Activated CD4-positive, alpha-beta T cell treated with anti-CD3 and anti-CD28 coated beads, Interleukin-2, amount 10 ng/mL, durations not matched to agents 24 days and 14 days (primary cell): ENCODE data around the gene RPS6KC1. TPM values are rescaled to one million over a fixed set of nuclear protein-coding genes. Genes with fewer than 3 reads are reported as not detected.

ENCODE experiments used
- DNase-seq: peaks from one replicate; pipeline ENCODE4 v3.0.0; 2022
- H3K27ac Mint-ChIP-seq: one replicate; pipeline ENCODE4 v1.8.0; 2022; ENCODE audit warnings: mild to moderate bottlenecking, mixed read lengths
- H3K27me3 Mint-ChIP-seq: one replicate; pipeline ENCODE4 v1.8.0; 2022; ENCODE audit warnings: mixed read lengths
- H3K36me3 Mint-ChIP-seq: one replicate; pipeline ENCODE4 v1.8.0; 2022; ENCODE audit warnings: low read depth, mild to moderate bottlenecking, mixed read lengths
- H3K4me1 Mint-ChIP-seq: one replicate; pipeline ENCODE4 v1.8.0; 2021; ENCODE audit warnings: mixed read lengths
- H3K4me3 Mint-ChIP-seq: one replicate; pipeline ENCODE4 v1.8.0; 2022; ENCODE audit warnings: mild to moderate bottlenecking, moderate library complexity, mixed read lengths
- H3K9me3 Mint-ChIP-seq: one replicate; pipeline ENCODE4 v1.8.0; 2021; ENCODE audit warnings: mixed read lengths
- intact Hi-C: fragments of 100-400 bp; cut with micrococcal nuclease; formaldehyde crosslinking; loops from one replicate; pipeline ENCODE4 v1.15.1; 2023
- total RNA-seq: library from RNA; stranded (reverse); gene quantifications from 2 replicates; pipeline ENCODE4 v1.2.3, GENCODE V29; 2022

Gene RPS6KC1
- total RNA-seq, 1 donor from 2014 or later, result 7.5 TPM

GRCh38 chr1:213162338-213162737, 111.3 kb downstream of the RPS6KC1 start:
- DNase-seq, result no peak
- no peaks in the 10 kb centered on the region for H3K4me1 Mint-ChIP-seq
- no peak overlapping the region for H3K4me3 Mint-ChIP-seq
- H3K9me3 Mint-ChIP-seq, result no peaks in the 10 kb centered on the region
- peaks cover 5% of the 10 kb centered on the region for H3K36me3 Mint-ChIP-seq
- H3K27ac Mint-ChIP-seq, result no peak overlapping the region
- H3K27me3 Mint-ChIP-seq, result no peaks in the 10 kb centered on the region
- intact Hi-C loops, result no loop called here

- Mint-ChIP-seq H3K9me3 (no peaks in the 10 kb centered on the region), H3K27me3 (no peaks in the 10 kb centered on the region), H3K36me3 (peaks cover 5% of the 10 kb centered on the region), H3K27ac (no peak overlapping the region), H3K4me1 (no peaks in the 10 kb centered on the region), H3K4me3 (no peak overlapping the region)
- no peak for DNase-seq
- intact Hi-C loops, result no loop called here
These were observed 111.8 kb downstream of the RPS6KC1 start for GRCh38 chr1:213162862-213163261.

- H3K9me3 Mint-ChIP-seq, result no peaks in the 10 kb centered on the region
- H3K4me1 Mint-ChIP-seq, result no peaks in the 10 kb centered on the region
- H3K36me3 Mint-ChIP-seq, result peaks cover 5% of the 10 kb centered on the region
- no peak overlapping the region for H3K27ac Mint-ChIP-seq
- DNase-seq, result no peak
- H3K4me3 Mint-ChIP-seq, result no peak overlapping the region
- intact Hi-C loops, result no loop called here
- H3K27me3 Mint-ChIP-seq, result no peaks in the 10 kb centered on the region
These were observed 112.3 kb downstream of the RPS6KC1 start for GRCh38 chr1:213163278-213163711.

GRCh38 chr1:213164561-213164960, 113.5 kb downstream of the RPS6KC1 start:
- H3K27ac Mint-ChIP-seq, result no peak overlapping the region
- no peaks in the 10 kb centered on the region for H3K9me3 Mint-ChIP-seq
- intact Hi-C loops, result no loop called here
- DNase-seq, result no peak
- H3K27me3 Mint-ChIP-seq, result no peaks in the 10 kb centered on the region
- H3K4me3 Mint-ChIP-seq, result no peak overlapping the region
- peaks cover 5% of the 10 kb centered on the region for H3K36me3 Mint-ChIP-seq
- H3K4me1 Mint-ChIP-seq, result no peaks in the 10 kb centered on the region

GRCh38 chr1:213166852-213167251, 115.8 kb downstream of the RPS6KC1 start:
- Mint-ChIP-seq H3K27ac (no peak overlapping the region), H3K4me3 (no peak overlapping the region), H3K27me3 (no peaks in the 10 kb centered on the region), H3K36me3 (no peaks in the 10 kb centered on the region), H3K9me3 (no peaks in the 10 kb centered on the region), H3K4me1 (no peaks in the 10 kb centered on the region)
- intact Hi-C loops, result no loop called here
- no peak for DNase-seq

- H3K27ac Mint-ChIP-seq, result no peak overlapping the region
- H3K9me3 Mint-ChIP-seq, result no peaks in the 10 kb centered on the region
- H3K27me3 Mint-ChIP-seq, result no peaks in the 10 kb centered on the region
- peaks cover 4% of the 10 kb centered on the region for H3K4me1 Mint-ChIP-seq
- no peak overlapping the region for H3K4me3 Mint-ChIP-seq
- intact Hi-C loops, result no loop called here
- no peak for DNase-seq
- H3K36me3 Mint-ChIP-seq, result peaks cover 4% of the 10 kb centered on the region
These were observed 120.7 kb downstream of the RPS6KC1 start for GRCh38 chr1:213171711-213172110.

GRCh38 chr1:213176341-213176740, 125.3 kb downstream of the RPS6KC1 start:
- DNase-seq, result no peak
- intact Hi-C loops, result no loop called here
- Mint-ChIP-seq H3K36me3 (peaks cover 4% of the 10 kb centered on the region), H3K27ac (peak overlapping the region; percentile 19), H3K4me1 (peaks cover 4% of the 10 kb centered on the region), H3K9me3 (peaks cover 3% of the 10 kb centered on the region), H3K27me3 (no peaks in the 10 kb centered on the region), H3K4me3 (no peak overlapping the region)

- peaks cover 11% of the 10 kb centered on the region for H3K9me3 Mint-ChIP-seq
- intact Hi-C loops, result no loop called here
- H3K27ac Mint-ChIP-seq, result no peak overlapping the region
- no peaks in the 10 kb centered on the region for H3K27me3 Mint-ChIP-seq
- H3K4me3 Mint-ChIP-seq, result no peak overlapping the region
- peaks cover 4% of the 10 kb centered on the region for H3K4me1 Mint-ChIP-seq
- peaks cover 9% of the 10 kb centered on the region for H3K36me3 Mint-ChIP-seq
- no peak for DNase-seq
These were observed 128.7 kb downstream of the RPS6KC1 start for GRCh38 chr1:213179784-213180183.

- Mint-ChIP-seq H3K27me3 (no peaks in the 10 kb centered on the region), H3K4me1 (peaks cover 4% of the 10 kb centered on the region), H3K4me3 (no peak overlapping the region), H3K36me3 (peaks cover 16% of the 10 kb centered on the region), H3K9me3 (peaks cover 18% of the 10 kb centered on the region), H3K27ac (no peak overlapping the region)
- DNase-seq, result no peak
- intact Hi-C loops, result no loop called here
These were observed 129.8 kb downstream of the RPS6KC1 start for GRCh38 chr1:213180833-213181232.

- peaks cover 27% of the 10 kb centered on the region for H3K9me3 Mint-ChIP-seq
- no peaks in the 10 kb centered on the region for H3K4me1 Mint-ChIP-seq
- H3K36me3 Mint-ChIP-seq, result peaks cover 22% of the 10 kb centered on the region
- no peak overlapping the region for H3K4me3 Mint-ChIP-seq
- H3K27me3 Mint-ChIP-seq, result no peaks in the 10 kb centered on the region
- intact Hi-C loops, result no loop called here
- no peak overlapping the region for H3K27ac Mint-ChIP-seq
- DNase-seq, result no peak
These were observed 132.1 kb downstream of the RPS6KC1 start for GRCh38 chr1:213183036-213183672.

- intact Hi-C loops, result no loop called here
- H3K27ac Mint-ChIP-seq, result no peak overlapping the region
- no peaks in the 10 kb centered on the region for H3K4me1 Mint-ChIP-seq
- no peak overlapping the region for H3K4me3 Mint-ChIP-seq
- H3K36me3 Mint-ChIP-seq, result peaks cover 28% of the 10 kb centered on the region
- H3K27me3 Mint-ChIP-seq, result no peaks in the 10 kb centered on the region
- peaks cover 36% of the 10 kb centered on the region for H3K9me3 Mint-ChIP-seq
- DNase-seq, result no peak
These were observed 135.1 kb downstream of the RPS6KC1 start for GRCh38 chr1:213186168-213186567.

- intact Hi-C loops, result no loop called here
- DNase-seq, result no peak
- H3K9me3 Mint-ChIP-seq, result peaks cover 39% of the 10 kb centered on the region
- H3K4me1 Mint-ChIP-seq, result peaks cover 3% of the 10 kb centered on the region
- H3K27me3 Mint-ChIP-seq, result no peaks in the 10 kb centered on the region
- no peak overlapping the region for H3K27ac Mint-ChIP-seq
- H3K36me3 Mint-ChIP-seq, result peaks cover 18% of the 10 kb centered on the region
- H3K4me3 Mint-ChIP-seq, result no peak overlapping the region
These were observed 141.0 kb downstream of the RPS6KC1 start for GRCh38 chr1:213192026-213192425.

GRCh38 chr1:213194383-213194782, 143.3 kb downstream of the RPS6KC1 start:
- Mint-ChIP-seq H3K27me3 (no peaks in the 10 kb centered on the region), H3K4me1 (peaks cover 3% of the 10 kb centered on the region), H3K36me3 (peaks cover 37% of the 10 kb centered on the region), H3K4me3 (no peak overlapping the region), H3K27ac (no peak overlapping the region), H3K9me3 (peaks cover 54% of the 10 kb centered on the region)
- no peak for DNase-seq
- intact Hi-C loops, result no loop called here

GRCh38 chr1:213194855-213195254, 143.8 kb downstream of the RPS6KC1 start:
- DNase-seq, result no peak
- Mint-ChIP-seq H3K4me1 (peaks cover 3% of the 10 kb centered on the region), H3K36me3 (peaks cover 41% of the 10 kb centered on the region), H3K9me3 (peaks cover 54% of the 10 kb centered on the region), H3K27ac (no peak overlapping the region), H3K4me3 (no peak overlapping the region), H3K27me3 (no peaks in the 10 kb centered on the region)
- intact Hi-C loops, result no loop called here
